HS-27A (cell line): ENCODE data around the gene FMN2.
"Not testable (repeated sequence)": the region's sequence is repeated elsewhere in the genome, so short reads cannot be mapped to it uniquely, and the experiment has no call there.

Source experiments
- DNase-seq: peaks from one replicate; pipeline ENCODE4 v3.0.0-alpha.2; 2012; ENCODE audit warnings: low read depth, missing footprints

FMN2 gene

DNA sequence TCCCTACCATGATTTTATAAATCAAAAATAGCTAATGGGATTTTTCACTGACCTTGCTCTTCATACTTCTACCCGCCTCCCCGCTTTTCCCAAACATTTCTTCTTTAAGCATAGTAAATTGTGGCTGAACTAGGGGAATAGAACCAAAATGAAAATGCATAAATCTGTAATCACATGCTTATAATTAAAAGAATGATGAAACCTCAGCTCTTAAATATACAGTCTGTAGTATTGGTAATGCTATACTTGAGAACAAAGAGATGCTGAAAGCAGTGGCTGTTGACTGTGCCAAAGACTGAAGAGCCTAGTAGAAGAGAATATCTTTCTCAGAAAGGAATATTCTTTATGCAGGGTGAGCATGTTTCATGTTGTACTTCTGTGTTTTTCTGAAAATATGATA is 271.1 kb downstream of the FMN2 start:
- no peak for DNase-seq

DNA sequence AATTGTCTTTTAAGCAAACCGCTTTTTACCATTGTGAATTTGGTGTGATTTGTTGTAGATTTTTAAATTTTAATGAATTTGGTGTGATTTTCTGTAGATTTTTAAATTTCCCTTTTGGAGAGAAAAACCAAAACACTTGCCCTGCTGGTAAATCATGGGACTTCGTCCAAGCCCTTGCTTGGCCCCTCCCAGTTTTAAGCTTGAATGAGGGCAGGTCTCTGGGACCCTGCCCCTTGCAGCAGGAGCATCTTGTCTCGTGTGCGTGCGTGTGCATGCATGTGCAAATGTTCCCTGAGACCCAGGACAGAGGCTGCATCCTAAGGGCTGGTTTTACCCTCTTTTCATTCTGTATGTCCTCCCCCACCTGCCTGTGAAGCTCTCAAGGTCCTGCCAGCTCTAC is 271.6 kb downstream of the FMN2 start:
- DNase-seq = no peak

DNA sequence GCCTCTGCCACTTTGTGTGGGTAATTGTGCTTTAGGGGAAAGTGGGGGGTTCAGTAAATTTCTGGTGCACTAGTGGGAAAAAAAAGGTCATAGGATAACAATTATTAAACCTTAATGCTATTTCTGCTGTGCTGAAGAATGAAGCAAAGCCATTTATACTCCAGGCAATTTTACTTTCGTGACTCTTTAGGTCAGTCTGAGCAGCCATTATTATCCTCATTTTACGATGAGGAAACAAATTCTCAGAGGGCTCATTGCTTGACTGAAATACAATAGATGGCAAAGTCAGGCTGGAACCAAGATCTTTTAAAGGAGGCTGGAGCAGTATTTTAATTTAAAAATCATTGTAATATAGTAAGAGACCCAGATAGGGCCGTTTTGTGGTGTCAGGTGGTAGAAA is 272.2 kb downstream of the FMN2 start:
- no peak for DNase-seq

DNA sequence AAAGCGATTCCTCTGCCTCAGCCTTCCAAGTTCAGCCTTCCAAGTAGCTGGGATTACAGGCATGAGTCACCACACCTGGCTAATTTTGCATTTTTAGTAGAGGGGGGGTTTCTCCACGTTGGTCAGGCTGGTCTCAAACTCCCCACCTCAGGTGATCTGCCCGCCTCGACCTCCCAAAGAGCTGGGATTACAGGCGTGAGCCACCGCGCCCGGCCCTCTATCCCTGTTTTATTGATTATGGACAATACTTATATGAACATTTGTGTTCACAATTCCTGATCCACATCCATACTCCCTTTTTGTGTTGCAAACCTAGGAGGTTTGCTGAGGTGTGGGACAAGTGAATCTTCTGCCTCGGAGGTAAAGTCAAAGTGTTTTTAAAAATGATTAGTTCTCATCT is 275.0 kb downstream of the FMN2 start:
- DNase-seq = no peak

DNA sequence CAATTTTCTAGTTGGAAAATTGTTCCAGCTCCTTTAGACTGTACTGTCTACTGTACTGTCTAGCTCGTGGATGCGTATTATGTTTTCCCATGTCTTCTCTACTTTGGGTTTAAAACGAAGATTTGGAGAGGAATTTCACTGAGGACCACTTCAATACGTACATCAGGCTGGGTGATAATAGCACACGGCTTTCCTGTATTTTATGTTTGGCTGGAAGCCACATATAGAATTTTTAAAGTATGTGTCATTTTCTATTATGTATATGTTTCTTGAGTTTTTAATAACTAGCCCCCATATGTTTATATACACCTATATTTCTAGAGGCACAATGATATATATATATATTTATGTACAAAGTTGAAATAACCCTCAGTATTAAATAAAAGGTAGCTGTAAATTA is 293.9 kb downstream of the FMN2 start:
- DNase-seq = peak; percentile 11

DNA sequence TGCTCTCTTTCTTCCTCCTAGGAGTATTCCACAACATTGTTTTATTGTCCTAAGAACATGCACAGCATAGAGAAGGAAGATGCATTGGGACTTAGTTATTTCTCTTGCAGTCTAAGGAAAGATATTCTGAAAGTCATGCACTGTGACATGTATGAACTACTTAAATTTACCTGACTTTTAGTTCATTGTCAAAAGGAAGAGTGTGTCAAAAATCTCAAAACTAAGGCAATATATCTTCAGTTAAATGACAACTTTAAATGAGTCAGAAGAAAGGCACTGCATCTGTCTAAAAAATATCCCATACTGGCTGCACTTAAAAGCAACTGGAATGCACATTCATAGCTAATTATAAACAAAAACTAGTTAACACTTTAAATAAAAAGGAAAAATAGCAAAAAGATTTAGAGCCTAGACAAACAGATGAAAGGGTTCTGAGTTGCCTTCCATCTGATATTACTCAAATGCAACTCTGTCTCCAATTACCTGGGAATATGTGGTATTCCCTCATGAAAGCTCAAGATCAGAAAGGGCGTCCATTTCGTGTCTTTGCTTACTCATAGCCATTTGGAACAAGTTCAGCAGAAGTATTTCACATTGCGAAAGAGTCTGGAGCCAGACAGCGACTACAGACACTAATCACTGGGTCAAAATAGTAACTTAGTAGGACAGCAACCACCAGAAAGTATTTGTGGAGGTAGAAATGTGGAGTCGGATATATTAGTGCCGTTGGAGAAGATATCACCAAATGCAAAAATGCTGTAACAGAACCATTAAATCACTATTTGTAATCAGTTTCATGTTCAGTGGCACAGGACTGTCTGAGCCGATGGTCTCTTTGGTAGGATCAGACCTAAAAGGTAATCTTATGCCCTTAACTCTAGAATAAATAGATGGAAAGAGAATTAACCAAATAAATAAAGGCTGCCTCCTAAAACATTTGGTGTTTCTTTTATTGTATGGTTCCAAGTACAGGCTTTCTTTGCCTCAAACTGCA is 294.6 kb downstream of the FMN2 start:
- DNase-seq = peak; percentile 78

DNA sequence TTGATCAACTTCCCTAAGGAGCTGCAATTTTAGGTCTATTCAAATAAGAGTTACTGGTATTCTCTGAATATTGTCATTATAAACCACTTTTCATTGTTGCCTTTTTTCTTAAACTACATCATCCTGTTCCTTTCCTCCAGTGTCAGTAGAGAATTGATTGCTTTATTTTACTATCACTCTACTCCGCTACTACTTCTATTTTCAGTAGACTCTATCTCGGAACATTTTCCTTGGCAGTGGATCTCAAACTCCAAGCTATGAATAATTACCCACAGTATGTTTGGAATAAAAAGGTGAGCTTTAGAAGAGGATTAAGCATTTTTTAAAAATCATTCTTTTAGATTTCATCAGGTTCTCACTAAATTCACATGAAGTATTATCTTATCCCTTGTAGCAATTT is 295.4 kb downstream of the FMN2 start:
- no peak for DNase-seq

DNA sequence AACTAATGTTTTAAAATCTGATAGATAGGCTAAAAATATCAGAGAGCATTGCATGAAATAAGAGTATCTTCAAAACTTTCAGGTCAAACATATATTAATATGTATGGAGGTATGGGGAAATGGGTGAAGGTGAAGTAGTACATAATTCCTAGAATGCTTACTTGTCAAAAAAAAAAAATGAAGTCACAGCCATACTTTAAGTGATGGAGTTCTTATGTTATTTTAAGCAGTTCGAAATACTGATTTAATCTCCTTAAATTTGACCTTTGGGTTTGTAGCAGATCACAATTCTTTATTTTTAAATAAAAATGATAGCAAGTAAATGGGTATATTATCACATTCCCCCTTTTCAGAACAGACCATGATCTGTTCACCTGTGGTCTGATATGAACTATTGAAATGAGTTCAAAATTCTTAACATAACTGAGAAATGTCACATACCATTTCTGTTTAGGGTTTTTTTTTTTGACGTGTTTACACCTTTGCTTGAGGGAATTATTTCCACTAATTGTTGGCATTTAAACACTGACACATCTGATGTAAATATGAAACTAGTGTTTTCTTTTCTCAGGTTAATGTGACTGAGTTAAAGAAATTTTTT is 300.1 kb downstream of the FMN2 start:
- DNase-seq = no peak

DNA sequence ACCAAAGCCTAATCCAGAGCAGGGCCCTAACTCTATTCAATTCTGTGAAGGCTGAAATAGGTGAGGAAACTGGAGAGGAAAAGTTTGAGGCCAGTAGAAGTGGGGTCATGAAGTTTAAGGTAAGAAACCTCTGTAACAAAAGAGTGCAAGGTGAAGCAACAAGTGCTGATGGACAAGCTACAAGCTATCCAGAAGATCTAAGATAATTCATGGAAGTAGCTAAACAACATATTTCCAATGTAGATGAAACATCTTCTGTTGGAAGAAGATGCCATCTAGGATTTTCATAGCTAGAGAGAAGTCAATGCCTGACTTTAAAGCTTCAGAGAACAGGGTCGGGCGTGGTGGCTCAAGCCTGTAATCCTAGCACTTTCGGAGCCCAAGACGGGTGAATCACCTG is 302.7 kb downstream of the FMN2 start:
- no peak for DNase-seq

DNA sequence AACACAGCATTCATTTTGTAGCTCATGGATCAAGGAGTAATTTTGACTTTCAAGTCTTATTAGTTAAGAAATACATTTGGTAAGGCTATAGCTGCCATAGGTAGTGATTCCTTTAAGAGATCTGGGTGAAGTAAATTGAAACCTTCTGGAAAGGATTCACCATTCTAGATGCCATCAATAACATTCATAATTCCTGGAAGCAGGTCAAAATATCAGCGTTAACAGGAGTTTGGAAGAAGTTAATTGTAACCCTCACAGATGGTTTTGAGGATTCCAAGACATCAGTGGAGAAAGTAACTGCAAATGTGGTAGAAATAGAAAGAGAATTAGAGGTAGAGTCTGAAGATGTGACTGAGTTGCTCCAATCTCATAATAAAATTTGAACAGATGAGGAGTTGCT is 303.7 kb downstream of the FMN2 start:
- no peak for DNase-seq

DNA sequence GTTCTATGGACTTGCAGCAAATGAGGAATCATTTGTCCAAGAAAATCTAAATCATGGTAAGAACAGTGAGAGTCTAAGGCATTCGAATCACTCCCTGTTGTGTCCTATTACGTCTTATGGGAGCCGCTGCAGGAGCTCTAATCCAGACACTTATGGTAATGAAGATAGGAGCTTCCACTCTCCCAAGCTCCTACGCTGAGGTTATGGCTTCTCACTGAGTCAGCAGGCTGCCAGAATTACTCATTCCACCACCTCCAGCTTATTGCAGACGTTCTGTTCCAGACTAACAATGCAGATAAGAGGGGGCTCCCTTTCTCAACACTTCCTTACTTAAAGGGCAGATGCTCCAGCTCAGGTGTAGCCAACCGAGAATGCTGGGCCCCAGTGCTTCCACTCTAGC is 307.7 kb downstream of the FMN2 start:
- peak; percentile 22 for DNase-seq

DNA sequence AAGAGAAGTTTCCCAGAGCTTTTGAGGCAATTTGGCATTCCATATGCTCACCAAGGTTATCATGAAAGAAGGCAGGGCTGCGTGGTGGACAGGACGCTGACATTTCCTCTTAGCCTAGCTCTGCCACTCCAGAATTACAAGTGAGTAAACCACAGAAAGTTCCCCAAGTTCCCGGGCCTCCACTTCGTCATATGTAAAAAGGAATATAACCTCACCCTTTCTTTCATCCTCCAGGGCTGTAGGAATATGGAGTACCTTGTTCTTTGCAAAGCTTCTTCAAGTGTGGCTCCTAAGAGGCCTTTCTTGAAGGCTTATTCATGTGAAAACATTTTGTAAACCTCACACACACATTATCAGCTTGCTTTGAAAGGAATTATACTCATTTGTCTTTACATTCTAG is 310.0 kb downstream of the FMN2 start:
- DNase-seq = no peak

DNA sequence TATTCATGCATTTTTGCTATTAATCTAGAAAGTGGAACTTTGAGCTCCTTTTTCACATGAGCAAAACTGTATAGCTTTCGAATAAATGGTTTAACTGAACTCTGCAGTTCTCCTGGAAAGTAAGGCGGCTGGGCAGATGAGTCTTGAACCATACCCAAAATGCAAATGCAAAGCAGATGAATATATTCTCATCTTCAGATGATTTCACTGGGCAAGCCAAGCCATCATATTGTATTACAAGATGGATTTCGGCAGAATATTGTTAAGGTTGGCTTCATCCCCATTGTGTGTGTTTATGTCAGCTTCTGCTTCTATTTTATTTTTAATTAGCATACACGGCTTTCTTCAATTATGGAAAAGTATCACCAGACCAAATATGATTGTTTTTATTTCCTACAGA is 310.6 kb downstream of the FMN2 start:
- DNase-seq = no peak

DNA sequence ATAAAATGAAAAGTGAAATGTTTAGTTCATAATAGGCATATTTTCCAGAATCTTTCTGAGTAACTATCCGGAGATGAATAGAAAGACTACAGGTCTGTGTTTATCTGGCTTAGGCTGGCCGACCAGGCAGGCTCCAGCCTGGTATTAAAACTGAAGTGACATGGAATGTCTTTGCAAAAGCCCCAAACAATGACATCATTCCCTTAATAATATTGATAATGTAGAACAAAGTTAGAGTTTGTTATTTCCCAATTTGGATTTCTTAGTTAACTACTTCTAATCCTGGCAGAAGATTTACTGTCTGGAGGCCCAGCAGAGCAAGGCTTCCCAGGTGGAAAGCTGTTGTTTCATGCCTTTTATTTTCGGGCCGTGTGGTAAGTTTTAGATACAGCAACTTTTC is 312.6 kb downstream of the FMN2 start:
- no peak for DNase-seq

DNA sequence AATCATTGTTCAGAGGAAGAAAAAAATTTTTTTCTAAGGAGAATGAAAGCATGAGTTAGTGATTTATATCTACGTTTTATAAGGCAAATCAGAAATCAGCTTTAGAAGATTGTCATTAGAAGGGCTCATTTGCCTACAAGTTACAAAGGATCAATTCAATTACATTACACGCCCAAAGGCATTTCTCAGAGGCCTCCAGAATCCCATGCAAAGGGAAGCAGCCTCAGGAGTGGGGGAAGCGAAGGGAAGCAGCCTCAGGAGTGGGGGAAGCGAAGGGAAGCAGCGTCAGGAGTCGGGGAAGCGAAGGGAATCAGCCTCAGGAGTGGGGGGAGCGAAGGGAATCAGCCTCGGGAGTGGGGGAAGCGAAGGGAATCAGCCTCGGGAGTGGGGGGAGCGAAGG is 314.1 kb downstream of the FMN2 start:
- no peak for DNase-seq

DNA sequence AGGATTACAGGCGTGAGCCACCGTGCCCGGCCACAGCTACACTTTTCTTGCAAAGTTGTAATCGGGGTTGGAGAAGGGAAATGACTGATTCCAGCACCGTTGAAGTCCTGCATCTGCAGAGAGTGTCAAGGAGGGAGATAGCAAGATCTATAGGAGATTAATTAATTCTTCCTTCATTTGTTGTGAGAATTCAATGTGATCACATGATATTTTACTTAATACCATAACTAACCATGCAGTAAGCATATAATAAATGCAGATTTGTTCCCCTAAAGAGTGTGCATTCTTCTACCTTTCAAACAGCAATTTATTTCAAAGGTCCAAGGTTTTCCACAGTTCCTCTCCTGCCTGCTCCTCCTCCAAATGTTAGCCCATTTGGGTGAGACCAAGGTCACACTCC is 315.7 kb downstream of the FMN2 start:
- DNase-seq = no peak

DNA sequence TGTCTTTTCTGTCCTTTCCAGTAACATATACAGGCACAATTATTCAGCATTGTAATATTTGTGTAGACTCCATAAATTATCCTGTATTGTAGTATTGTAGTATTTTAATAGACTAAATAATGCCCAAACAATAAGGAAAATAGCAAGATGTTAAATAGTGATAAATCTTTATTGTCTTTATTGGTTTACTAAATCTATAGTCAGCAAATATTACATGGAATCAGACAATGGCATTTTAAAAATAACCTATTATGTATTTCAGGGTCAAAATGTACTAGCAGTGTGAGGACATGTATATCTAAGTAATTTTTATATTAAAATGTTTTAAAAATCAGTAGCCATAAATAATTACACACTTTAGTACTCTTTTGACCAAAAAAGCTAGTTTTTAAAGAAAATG is 317.9 kb downstream of the FMN2 start:
- DNase-seq = no peak

DNA sequence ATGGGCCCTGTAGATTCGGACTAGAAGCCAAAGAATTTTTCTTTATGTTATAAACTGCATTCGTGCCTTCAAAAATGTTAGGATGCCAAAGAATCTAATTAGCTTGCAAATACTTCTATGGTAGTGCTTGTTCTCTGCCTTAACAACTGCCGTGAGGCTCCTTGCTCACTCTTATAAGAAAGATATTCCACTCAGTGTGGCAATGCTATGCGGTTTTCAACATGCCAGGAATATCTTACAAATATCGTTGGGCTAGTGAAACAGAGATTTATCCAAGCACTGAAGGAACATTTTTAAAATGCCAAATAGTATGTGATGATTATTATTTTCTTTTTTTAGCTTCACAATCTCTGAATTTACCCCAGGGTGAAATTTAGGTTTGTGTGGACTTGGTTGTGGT is 322.0 kb downstream of the FMN2 start:
- no peak for DNase-seq

DNA sequence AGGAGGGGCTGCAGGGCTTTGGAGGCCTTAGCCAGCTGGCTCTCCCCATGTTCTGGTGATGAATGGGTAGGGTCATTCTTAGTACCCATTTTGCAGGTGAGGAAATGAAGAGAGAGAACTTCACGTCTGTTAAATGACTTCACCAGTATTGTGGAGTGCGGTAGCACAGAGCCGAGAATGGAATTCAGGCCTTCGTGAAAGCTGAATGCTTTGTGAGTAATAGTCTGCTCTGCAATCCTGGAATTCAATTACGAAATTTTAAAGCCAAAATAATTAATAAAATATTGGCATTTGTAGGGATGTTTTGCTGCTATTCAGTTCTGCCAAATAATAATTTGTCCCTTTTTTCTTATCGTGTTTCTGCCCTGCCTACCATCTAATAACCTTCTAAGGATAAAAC is 322.6 kb downstream of the FMN2 start:
- no peak for DNase-seq

DNA sequence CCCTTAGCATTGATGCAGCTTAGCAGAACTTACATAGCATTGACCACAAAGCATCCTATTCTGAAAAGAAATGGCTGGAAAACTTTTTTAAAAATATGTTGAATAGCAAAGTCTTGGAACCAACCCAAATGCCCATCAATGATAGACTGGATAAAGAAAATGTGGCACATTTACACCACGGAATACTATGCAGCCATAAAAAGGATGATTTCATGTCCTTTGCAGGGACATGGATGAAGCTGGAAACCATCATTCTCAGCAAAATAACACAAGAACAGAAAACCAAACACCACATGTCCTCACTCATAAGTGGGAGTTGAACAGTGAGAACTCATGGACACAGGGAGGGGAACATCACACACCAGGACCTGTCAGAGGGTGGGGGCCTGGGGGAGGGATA is 323.3 kb downstream of the FMN2 start:
- DNase-seq = not testable (repeated sequence)

DNA sequence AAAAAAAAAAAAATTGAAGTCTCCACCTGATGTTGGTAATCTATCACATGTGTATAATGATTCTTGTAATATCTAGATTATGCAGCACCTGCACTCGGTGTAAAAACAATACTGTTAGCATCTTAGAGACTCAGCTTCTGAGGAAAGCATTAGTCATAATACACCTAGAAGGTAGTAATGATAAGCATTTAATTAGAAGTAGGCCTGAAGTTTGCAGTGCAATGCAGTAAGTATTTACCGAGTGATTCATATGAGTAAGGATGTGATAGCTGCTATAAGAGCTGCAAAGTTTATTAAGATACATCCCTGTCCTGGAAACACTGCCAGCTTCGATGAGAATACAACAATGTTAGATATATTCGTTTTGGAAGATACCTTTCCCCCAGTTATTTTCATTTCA is 323.8 kb downstream of the FMN2 start:
- no peak for DNase-seq

DNA sequence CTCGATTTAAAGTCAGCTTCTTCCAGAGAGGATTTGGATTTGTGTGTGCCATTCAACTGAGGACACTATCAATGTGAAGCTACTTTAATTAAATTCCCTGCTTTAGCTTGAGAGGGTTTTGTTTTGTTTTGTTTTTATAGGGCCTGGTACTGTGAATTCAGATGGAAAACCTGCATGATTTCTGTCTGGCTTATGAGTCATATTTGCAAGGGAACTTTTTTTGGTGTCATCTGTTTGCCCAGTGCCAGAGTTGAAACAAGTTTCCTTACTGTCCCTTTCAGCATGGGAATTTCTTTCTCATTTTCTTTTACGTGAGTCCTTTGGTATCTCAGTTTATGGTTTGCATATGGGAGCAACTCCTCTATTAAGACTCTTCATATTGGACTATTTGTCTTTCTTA is 325.6 kb downstream of the FMN2 start:
- DNase-seq = no peak

DNA sequence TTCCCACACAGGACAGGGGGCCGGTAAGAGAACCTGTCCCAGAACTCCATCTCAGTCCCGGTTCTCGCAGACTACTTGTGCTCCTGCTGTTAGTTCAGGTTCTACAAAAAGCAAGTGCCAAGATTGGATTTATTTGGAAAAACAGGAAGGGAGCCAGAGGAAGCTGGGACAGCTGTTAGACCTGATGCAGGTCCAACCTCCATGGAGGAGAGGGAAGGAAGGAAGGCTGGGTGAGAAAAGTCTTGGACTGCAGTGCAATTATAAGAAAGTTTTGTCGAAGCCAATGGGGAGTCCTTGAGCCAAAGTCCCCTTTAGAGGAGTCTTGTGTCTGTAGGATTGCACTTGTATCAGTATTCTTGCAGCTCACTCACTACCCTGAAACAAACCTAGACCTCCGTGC is 329.1 kb downstream of the FMN2 start:
- no peak for DNase-seq
